Stimulated activated CD4-positive, alpha-beta T cell treated with anti-CD3 and anti-CD28 coated beads, TNF-alpha, amount 100 ng/mL, for 4 hours (primary cell): ENCODE results near the gene AMPD2.
"Not testable (repeated sequence)": the region's sequence is repeated elsewhere in the genome, so short reads cannot be mapped to it uniquely, and the experiment has no call there.

Source experiments
- DNase-seq, 3 experiments: peaks; one replicate each; pipeline ENCODE4 v3.0.0-alpha.2; 2020; ENCODE audit warnings: low read depth in 3 of 3

AMPD2 gene

DNA sequence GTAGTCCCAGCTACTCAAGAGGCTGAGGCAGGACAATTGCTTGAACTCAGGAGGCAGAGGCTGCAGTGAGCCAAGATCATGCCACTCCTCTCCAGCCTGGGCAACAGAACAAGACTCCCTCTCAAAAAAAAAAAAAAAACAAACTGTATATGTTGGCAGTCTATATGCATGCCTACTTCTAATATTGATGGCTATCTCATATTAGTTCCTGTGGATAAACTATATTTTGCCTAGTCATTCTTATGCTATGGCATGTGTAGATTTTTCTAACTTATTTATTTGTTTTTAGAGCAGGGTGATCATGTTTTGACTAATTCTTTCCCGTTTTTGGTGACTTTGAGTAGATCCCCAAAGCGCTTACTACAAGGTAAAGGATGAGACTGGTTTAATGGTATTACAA lies 59.0 kb downstream of the AMPD2 start:
- DNase-seq, result not testable (repeated sequence)
